Measurements from ENCODE around the gene CYP27A1. TPM values are rescaled to one million over a fixed set of nuclear protein-coding genes. Genes with fewer than 3 reads are reported as not detected.

CYP27A1 gene
- total RNA-seq, 1 experiment from 2014 or later, result 1.2 TPM

DNA sequence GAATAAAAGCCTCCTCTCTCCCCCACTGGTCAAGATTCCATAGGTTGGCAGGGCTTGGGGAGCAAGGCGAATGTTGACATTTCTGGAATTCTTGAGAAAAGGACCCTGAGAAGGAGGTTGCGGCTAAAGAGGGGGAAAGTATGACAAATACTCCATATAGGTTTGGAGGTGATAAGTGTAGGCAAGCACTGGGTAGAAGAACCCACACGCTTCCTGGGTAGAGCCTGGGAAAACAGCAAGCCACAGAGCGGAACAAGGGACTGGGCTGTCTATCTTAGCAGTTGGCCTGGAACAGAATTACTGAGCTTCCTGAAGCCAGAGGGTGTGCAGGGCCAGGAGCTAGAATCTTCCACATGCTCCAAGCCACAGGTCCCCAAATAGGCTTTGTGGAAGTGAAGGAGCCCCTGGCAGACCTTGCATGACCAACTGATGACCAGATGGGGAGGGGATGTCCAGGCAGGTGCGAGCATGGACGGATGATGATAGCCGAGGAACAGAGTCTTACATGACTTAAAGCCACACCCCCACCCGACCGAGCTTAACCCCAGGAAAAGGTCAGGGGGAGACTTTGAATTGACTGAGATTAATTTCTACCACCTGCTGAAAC lies 39.8 kb downstream of the CYP27A1 start:
- no peak for TF ChIP-seq CTCF (conservative IDR thresholded peaks at IDR 0.05; ENCODE audit: low read depth, low read length)
- no peak for TF ChIP-seq EZH2 (IDR thresholded peaks at IDR 0.05; ENCODE audit: borderline replicate concordance, low read depth, low read length, poor library complexity, severe bottlenecking)
- Histone ChIP-seq H3K27ac (ENCODE audit: low read depth, low read length, poor library complexity, severe bottlenecking) (no peak overlapping the region), H3K36me3 (ENCODE audit: insufficient read depth, low read length, poor library complexity, severe bottlenecking) (no peaks in the 10 kb centered on the region), H3K4me1 (ENCODE audit: insufficient read depth, low read length, poor library complexity, severe bottlenecking) (no peaks in the 10 kb centered on the region), H3K4me3 (ENCODE audit: low read depth, low read length, poor library complexity, severe bottlenecking) (no peak overlapping the region), H3K9me3 (ENCODE audit: low read depth, low read length, poor library complexity, severe bottlenecking) (no peaks in the 10 kb centered on the region), H3K27me3 (replicated peaks; ENCODE audit: insufficient read depth, low read depth, low read length, poor library complexity) (no peaks in the 10 kb centered on the region)
- ChIA-PET POLR2A (ENCODE audit: low non-redundant PET) (no interaction called here), CTCF (no interaction called here)
- no TSS peak for BruUV-seq (replicated peaks)
- DNase-seq (ENCODE audit: low spot score), result no peak
- intact Hi-C loops (cut with micrococcal nuclease; ENCODE audit: unreplicated experiment), result no loop called here

DNA sequence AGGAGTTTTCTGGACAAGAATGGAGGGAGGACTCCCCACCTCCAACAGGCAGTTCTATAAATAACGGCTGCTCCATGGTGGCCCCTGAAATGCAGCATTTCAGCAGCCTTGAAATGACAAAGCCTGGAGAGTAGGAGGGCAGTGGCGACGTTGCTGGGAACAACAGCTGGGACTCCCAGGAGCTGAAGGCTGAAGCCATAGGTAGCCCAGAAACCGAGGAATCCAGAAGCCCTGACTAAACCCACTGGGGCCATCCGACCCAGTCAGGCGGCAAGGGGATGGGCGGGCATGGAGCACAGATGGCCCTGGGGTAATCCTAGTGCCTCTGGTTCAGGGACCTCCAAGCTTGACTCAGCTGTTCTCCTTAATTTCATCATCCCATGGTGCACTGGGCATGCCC lies 40.7 kb downstream of the CYP27A1 start:
- intact Hi-C loops (cut with micrococcal nuclease; ENCODE audit: unreplicated experiment), result no loop called here
- Histone ChIP-seq H3K27ac (ENCODE audit: low read depth, low read length, poor library complexity, severe bottlenecking) (no peak overlapping the region), H3K36me3 (ENCODE audit: insufficient read depth, low read length, poor library complexity, severe bottlenecking) (no peaks in the 10 kb centered on the region), H3K9me3 (ENCODE audit: low read depth, low read length, poor library complexity, severe bottlenecking) (no peaks in the 10 kb centered on the region), H3K27me3 (replicated peaks; ENCODE audit: insufficient read depth, low read depth, low read length, poor library complexity) (no peaks in the 10 kb centered on the region), H3K4me1 (ENCODE audit: insufficient read depth, low read length, poor library complexity, severe bottlenecking) (no peaks in the 10 kb centered on the region), H3K4me3 (ENCODE audit: low read depth, low read length, poor library complexity, severe bottlenecking) (no peak overlapping the region)
- ChIA-PET POLR2A (ENCODE audit: low non-redundant PET) (no interaction called here), CTCF (no interaction called here)
- no TSS peak for BruUV-seq (replicated peaks)
- no peak for DNase-seq (ENCODE audit: low spot score)
- TF ChIP-seq EZH2 (IDR thresholded peaks at IDR 0.05; ENCODE audit: borderline replicate concordance, low read depth, low read length, poor library complexity, severe bottlenecking) (no peak), CTCF (conservative IDR thresholded peaks at IDR 0.05; ENCODE audit: low read depth, low read length) (no peak)

DNA sequence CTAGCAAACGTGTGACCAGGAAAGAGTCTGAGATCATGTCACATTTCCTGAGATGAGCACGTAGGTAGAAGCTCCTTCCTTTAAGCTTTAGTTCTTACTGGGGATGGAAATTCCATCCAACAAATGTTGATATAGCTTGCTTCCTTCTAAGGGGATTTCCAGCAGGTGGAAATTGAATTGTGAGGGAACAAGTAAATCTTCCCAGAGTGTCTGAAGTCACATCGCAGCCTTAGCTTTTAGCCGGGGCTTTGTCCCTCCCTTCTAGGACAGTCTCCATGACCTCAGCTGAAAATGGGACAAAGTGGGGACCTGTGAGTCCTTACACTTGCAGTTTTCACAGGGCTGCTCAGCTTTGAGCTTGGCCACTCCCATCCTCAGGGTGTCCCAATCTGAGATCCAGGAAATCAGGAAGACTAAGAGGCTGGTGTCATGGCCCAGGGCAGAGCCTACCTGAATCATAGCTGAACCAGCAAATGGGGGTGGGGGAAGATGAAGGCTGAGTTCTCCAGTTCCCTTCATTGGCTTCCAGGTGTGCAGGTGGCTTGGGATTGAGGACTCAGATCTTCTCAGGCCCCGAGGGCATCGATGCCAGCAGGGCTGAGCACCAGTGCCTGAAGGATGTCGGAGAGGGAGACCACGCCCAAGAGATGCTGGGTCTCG lies 41.4 kb downstream of the CYP27A1 start:
- Histone ChIP-seq H3K27me3 (replicated peaks; ENCODE audit: insufficient read depth, low read depth, low read length, poor library complexity) (no peaks in the 10 kb centered on the region), H3K4me3 (ENCODE audit: low read depth, low read length, poor library complexity, severe bottlenecking) (no peak overlapping the region), H3K27ac (ENCODE audit: low read depth, low read length, poor library complexity, severe bottlenecking) (no peak overlapping the region), H3K9me3 (ENCODE audit: low read depth, low read length, poor library complexity, severe bottlenecking) (no peaks in the 10 kb centered on the region), H3K36me3 (ENCODE audit: insufficient read depth, low read length, poor library complexity, severe bottlenecking) (no peaks in the 10 kb centered on the region), H3K4me1 (ENCODE audit: insufficient read depth, low read length, poor library complexity, severe bottlenecking) (no peaks in the 10 kb centered on the region)
- DNase-seq (ENCODE audit: low spot score), result no peak
- intact Hi-C loops (cut with micrococcal nuclease; ENCODE audit: unreplicated experiment), result no loop called here
- no peak for TF ChIP-seq EZH2 (IDR thresholded peaks at IDR 0.05; ENCODE audit: borderline replicate concordance, low read depth, low read length, poor library complexity, severe bottlenecking)
- TF ChIP-seq CTCF (conservative IDR thresholded peaks at IDR 0.05; ENCODE audit: low read depth, low read length), result no peak
- CTCF ChIA-PET, result no interaction called here
- POLR2A ChIA-PET (ENCODE audit: low non-redundant PET), result no interaction called here
- no TSS peak for BruUV-seq (replicated peaks)

All from A673 (cell line).